K562 (cell line): Measurements from ENCODE around the gene RGS3. TPM values are rescaled to one million over a fixed set of nuclear protein-coding genes. Genes with fewer than 3 reads are reported as not detected.
A peak's percentile ranks its signal among the peaks of the same experiment; 100 is the strongest.

Experiments used
- ARNT ChIP-seq, 2 experiments: fragments of 450-650 bp; IDR thresholded peaks; 2 replicates each; pipeline ENCODE4 v1.6.1; 2016; ENCODE audit warnings: mild to moderate bottlenecking in 1 of 2
- BCOR ChIP-seq: fragments of 450-650 bp; IDR thresholded peaks from 2 replicates; pipeline ENCODE4 v1.6.1; 2016
- BDP1 ChIP-seq: IDR thresholded peaks from 3 replicates; pipeline ENCODE4 v1.6.1; 2011; ENCODE audit not compliant: insufficient read length, insufficient read depth
- CBFA2T3 ChIP-seq: fragments of 450-650 bp; IDR thresholded peaks from 2 replicates; pipeline ENCODE4 v1.6.1; 2017
- CSDE1 ChIP-seq, 2 experiments: fragments of 450-650 bp; IDR thresholded peaks; 2 replicates each; pipeline ENCODE4 v1.6.1; 2016; ENCODE audit warnings: mild to moderate bottlenecking in 1 of 2
- ELF4 ChIP-seq: fragments of 450-650 bp; formaldehyde crosslinking; IDR thresholded peaks from 2 replicates; pipeline ENCODE4 v1.4.0; 2022; ENCODE audit warnings: missing genetic modification characterization
- FOSL1 ChIP-seq: fragments of 200-800 bp; sonication (Bioruptor generic); conservative IDR thresholded peaks from 2 replicates; pipeline ENCODE4 v1.6.1; 2016; ENCODE audit warnings: missing genetic modification characterization, missing compliant biosample characterization
- FOXM1 ChIP-seq, 2 experiments: fragments of 450-650 bp in 1 of 2; sonication (generic) in 1 of 2; formaldehyde crosslinking in 1 of 2; IDR thresholded peaks; 2 replicates each; pipeline versions ENCODE4 v1.6.1 to v1.9.0; 2017 to 2022; ENCODE audit warnings: low read depth in 2 of 2, mild to moderate bottlenecking in 2 of 2, missing genetic modification reagents in 1 of 2, moderate library complexity in 1 of 2
- HMBOX1 ChIP-seq: sonication (generic); IDR thresholded peaks from 2 replicates; pipeline ENCODE4 v1.6.1; 2016
- MTA1 ChIP-seq: fragments of 450-650 bp; IDR thresholded peaks from 2 replicates; pipeline ENCODE4 v1.6.1; 2017; ENCODE audit warnings: borderline replicate concordance
- SMARCE1 ChIP-seq: fragments of 450-650 bp; IDR thresholded peaks from 2 replicates; pipeline ENCODE4 v1.7.1; 2016; ENCODE audit warnings: mild to moderate bottlenecking
- ZBTB17 ChIP-seq: fragments of 450-650 bp; formaldehyde crosslinking; IDR thresholded peaks from 2 replicates; pipeline ENCODE4 v1.4.0; 2020; ENCODE audit warnings: mild to moderate bottlenecking
- ZBTB33 ChIP-seq: sonication (generic); formaldehyde crosslinking; IDR thresholded peaks from 2 replicates; pipeline ENCODE4 v1.8.1; 2023; ENCODE audit warnings: mild to moderate bottlenecking, missing genetic modification reagents
- ZNF12 ChIP-seq: sonication (generic); formaldehyde crosslinking; IDR thresholded peaks from 2 replicates; pipeline ENCODE4 v1.4.0; 2020; ENCODE audit warnings: mild to moderate bottlenecking, missing genetic modification reagents
- ZNF134 ChIP-seq: fragments of 250-450 bp; sonication (Bioruptor Pico); conservative IDR thresholded peaks from 2 replicates; pipeline ENCODE4 v1.4.0; 2020
- ZNF57 ChIP-seq: fragments of 450-650 bp; formaldehyde crosslinking; IDR thresholded peaks from 2 replicates; pipeline ENCODE4 v1.4.0; 2020; ENCODE audit warnings: mild to moderate bottlenecking, moderate library complexity
- polyA plus RNA-seq, 8 experiments: library from polyadenylated mRNA; depleted of rRNA in 4 of 8; stranded (reverse) in 5 of 8; unstranded in 3 of 8; fragments of >200 nt; fragmentation: Nextera tagmentation in 2 of 8; fragmentation: Illumina TruSeq in 1 of 8; extraction: Ambion mirVana in 2 of 8; extraction: Trizol in 1 of 8; gene quantifications; 2 replicates each; pipeline versions ENCODE4 v1.2.1 to v1.2.3, GENCODE V29; 2011 to 2014; ENCODE audit warnings: inconsistent platforms in 1 of 8, missing spikeins in 1 of 8
- total RNA-seq, 7 experiments: library from RNA; depleted of rRNA in 6 of 7; stranded (reverse); fragments of >200 nt in 6 of 7; fragmentation: Illumina TruSeq in 2 of 7; extraction: Trizol in 2 of 7; gene quantifications; 2 replicates each; pipeline versions ENCODE4 v1.2.1 to v1.2.3, GENCODE V29; 2011 to 2021; ENCODE audit warnings: low replicate concordance in 1 of 7
- TF ChIP-seq, protein P1 (sequence below): fragments of 250-450 bp; sonication (Bioruptor Pico); IDR thresholded peaks from 2 replicates; pipeline ENCODE4 v1.5.0; 2021; ENCODE audit warnings: mild to moderate bottlenecking, moderate library complexity
- TF ChIP-seq, protein P2 (sequence below): sonication (generic); formaldehyde crosslinking; IDR thresholded peaks from 2 replicates; pipeline ENCODE4 v1.8.1; 2023; ENCODE audit warnings: mild to moderate bottlenecking, missing genetic modification reagents
- TF ChIP-seq, protein P3 (sequence below): fragments of 450-650 bp; IDR thresholded peaks from 2 replicates; pipeline ENCODE4 v1.6.1; 2017; ENCODE audit warnings: mild to moderate bottlenecking, moderate library complexity

Gene RGS3
- total and polyA plus RNA-seq, 9 of the 15 experiments (the other 6 are each of a cell fraction or from before 2014, with no cell fraction given), result 0.08 to 2.9 (median 0.95) TPM

DNA sequence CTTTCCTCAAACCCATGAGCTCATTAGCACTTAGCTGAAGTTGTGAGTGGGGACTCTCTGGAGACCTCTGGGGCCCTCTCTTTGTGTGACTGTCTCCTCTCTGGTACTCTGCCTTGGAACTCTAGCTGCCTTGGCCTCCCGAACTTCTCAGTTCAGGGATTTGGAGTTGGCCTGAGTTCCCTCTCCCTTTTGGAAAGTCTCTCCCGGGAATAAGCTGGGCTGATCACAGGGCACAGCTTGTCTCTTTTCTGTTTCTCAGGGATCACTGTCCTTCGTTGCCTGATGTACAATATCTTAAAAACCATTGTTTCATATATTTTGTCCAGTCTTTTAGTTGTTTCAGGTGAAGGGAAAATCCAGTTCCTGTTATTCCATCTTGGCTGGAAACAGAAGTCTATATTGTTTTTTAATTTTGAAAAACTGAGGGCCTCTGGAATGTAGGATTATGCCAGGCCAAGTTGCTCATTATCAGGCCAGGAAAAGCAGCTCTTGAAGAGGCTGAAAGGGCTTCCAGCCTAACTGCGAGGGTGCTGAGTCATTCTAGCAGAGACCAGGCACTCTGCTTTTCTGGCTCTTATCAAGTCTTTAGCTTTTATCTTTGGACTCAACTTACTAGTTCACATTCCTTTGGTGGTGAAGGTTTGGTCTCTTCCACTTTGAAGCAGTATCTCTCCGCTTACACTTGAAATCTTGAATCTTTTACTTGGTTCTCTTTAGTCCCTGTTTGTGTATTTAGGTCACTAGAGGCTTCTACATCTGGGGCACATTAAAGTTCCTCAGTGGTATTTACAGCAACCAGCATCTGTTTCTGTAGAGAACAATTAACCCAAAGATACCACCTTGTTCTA, 8.4 kb upstream of the RGS3 start (continued):
- TF ChIP-seq, protein P1, sequence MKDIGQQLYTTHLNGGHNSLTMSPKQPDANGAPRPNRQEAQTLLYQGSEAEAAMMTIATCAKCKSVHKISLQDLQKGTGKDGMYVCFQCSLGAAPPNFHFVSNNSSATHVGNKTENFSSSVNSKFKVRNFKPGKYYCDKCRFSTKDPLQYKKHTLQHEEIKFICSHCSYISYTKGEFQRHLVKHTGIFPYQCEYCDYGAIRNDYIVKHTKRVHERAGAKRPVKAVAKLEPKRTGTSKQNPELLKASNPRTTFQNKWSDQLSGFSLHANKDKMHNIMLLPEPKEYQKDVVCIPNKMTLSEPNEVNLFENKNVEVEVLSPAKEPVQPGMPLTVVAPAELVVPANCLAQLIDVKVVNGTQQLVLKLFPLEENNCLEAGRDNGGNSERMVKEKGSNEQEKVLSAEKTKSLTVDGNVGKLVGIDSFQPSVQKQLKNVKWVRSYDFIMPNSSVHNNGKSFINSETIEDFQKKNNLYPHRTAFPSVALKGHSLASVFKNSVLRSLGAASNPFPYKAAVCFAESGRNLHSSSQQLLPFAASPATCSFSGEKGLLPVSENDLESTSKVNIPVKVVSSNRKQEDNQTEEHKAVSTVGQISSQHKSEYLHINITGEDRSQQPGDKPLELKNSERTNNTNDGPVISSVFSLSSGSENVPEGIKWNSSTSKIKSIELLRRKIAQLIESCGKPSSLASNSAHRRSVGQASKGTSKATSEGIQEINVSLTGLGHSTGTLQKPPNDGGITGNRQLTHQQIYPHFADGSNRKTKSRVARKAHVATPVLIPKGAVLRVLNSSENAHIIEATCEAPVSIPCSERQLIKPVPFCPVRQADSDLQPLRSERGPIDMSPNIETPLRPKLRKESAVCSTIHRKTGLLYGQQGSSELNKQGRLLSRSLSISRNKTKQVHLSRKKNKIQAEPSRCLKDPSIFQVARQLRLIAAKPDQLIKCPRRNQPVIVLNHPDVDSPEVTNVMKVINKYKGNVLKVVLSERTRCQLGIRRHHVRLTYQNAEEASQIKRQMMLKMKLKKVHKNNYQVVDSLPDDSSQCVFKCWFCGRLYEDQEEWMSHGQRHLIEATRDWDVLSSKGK (CRISPR knock-in tag), result no peak
- TF ChIP-seq, protein P2, sequence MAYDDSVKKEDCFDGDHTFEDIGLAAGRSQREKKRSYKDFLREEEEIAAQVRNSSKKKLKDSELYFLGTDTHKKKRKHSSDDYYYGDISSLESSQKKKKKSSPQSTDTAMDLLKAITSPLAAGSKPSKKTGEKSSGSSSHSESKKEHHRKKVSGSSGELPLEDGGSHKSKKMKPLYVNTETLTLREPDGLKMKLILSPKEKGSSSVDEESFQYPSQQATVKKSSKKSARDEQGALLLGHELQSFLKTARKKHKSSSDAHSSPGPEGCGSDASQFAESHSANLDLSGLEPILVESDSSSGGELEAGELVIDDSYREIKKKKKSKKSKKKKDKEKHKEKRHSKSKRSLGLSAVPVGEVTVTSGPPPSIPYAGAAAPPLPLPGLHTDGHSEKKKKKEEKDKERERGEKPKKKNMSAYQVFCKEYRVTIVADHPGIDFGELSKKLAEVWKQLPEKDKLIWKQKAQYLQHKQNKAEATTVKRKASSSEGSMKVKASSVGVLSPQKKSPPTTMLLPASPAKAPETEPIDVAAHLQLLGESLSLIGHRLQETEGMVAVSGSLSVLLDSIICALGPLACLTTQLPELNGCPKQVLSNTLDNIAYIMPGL (CRISPR knock-in tag), result no peak
- TF ChIP-seq FOSL1 (tag), result peak; percentile 83
- TF ChIP-seq ZBTB17, result no peak
- peak; percentile 92 for TF ChIP-seq SMARCE1
- TF ChIP-seq HMBOX1, result peak; percentile 99
- TF ChIP-seq ARNT (IDR thresholded peaks at IDR 0.05), result peak in 1 of 2 experiments; percentile 90; a peak in 2 of 4 replicates
- TF ChIP-seq ELF4 (CRISPR knock-in tag), result no peak
- peak; percentile 90 for TF ChIP-seq CBFA2T3
- 0 out of 2 replicates have a peak, but pooled peaks have one; percentile 31 for TF ChIP-seq FOXM1 (IDR thresholded peaks at IDR 0.05; ENCODE audit: low read depth)
- TF ChIP-seq FOXM1 (CRISPR knock-in tag; IDR thresholded peaks at IDR 0.05; ENCODE audit: low read depth), result no peak
- TF ChIP-seq CSDE1 (IDR thresholded peaks at IDR 0.05), result no peak
- no peak for TF ChIP-seq ZNF57 (CRISPR knock-in tag)
- TF ChIP-seq MTA1, result 0 out of 2 replicates have a peak, but pooled peaks have one; percentile 26
- no peak for TF ChIP-seq BDP1
- TF ChIP-seq BCOR, result peak; percentile 53; the same call in 1 of the 2 replicates
- TF ChIP-seq ZBTB33 (CRISPR knock-in tag), result no peak
- TF ChIP-seq, protein P3, sequence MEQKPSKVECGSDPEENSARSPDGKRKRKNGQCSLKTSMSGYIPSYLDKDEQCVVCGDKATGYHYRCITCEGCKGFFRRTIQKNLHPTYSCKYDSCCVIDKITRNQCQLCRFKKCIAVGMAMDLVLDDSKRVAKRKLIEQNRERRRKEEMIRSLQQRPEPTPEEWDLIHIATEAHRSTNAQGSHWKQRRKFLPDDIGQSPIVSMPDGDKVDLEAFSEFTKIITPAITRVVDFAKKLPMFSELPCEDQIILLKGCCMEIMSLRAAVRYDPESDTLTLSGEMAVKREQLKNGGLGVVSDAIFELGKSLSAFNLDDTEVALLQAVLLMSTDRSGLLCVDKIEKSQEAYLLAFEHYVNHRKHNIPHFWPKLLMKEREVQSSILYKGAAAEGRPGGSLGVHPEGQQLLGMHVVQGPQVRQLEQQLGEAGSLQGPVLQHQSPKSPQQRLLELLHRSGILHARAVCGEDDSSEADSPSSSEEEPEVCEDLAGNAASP, result no peak
- TF ChIP-seq ZNF12 (CRISPR knock-in tag), result no peak
- TF ChIP-seq ZNF134, result no peak
